ENCODE measurements around the gene GAS1.

DNA sequence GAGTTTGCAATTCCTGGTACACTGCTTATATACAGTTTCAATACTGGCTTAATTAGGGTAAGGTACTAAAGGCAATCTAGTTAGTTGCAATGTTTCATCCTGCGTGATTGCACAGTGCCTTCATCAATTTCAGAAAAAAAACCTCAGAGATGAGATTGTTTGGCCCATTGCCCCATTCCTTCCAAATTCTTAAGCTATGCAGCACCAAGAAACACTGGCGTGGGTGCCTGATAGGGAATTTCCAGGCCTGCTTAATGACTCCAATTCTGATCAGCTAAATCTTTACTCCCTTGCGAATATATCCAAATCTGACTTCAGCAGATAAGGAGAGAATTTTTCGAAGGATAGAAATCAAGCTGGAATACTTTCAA lies 35.9 kb upstream of the GAS1 start:
- TF ChIP-seq, protein P1, sequence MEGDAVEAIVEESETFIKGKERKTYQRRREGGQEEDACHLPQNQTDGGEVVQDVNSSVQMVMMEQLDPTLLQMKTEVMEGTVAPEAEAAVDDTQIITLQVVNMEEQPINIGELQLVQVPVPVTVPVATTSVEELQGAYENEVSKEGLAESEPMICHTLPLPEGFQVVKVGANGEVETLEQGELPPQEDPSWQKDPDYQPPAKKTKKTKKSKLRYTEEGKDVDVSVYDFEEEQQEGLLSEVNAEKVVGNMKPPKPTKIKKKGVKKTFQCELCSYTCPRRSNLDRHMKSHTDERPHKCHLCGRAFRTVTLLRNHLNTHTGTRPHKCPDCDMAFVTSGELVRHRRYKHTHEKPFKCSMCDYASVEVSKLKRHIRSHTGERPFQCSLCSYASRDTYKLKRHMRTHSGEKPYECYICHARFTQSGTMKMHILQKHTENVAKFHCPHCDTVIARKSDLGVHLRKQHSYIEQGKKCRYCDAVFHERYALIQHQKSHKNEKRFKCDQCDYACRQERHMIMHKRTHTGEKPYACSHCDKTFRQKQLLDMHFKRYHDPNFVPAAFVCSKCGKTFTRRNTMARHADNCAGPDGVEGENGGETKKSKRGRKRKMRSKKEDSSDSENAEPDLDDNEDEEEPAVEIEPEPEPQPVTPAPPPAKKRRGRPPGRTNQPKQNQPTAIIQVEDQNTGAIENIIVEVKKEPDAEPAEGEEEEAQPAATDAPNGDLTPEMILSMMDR (IDR thresholded peaks at IDR 0.05) = no peak
- TF ChIP-seq POLR2A (IDR thresholded peaks at IDR 0.05) = no peak
- TF ChIP-seq POLR2AphosphoS5 (IDR thresholded peaks at IDR 0.05) = no peak

All from sigmoid colon (tissue), 4 donors.